Testis (tissue), 2 donors: ENCODE measurements around the gene TROAP.

Experiments
- CTCF ChIP-seq, 3 experiments: fragments of 450-650 bp in 2 of 3; fragments of 200-600 bp in 1 of 3; sonication (generic) in 1 of 3; IDR thresholded peaks; one replicate each; pipeline ENCODE4 v1.5.1; 2016 to 2019; ENCODE audit warnings: antibody characterized with exemption in 3 of 3, mild to moderate bottlenecking in 2 of 3, moderate library complexity in 1 of 3
- POLR2A ChIP-seq: fragments of 450-650 bp; IDR thresholded peaks from one replicate; pipeline ENCODE4 v1.6.1; 2017; ENCODE audit warnings: antibody characterized with exemption, mild to moderate bottlenecking, moderate library complexity

GRCh38 chr12:49298160-49298559 is 24.9 kb upstream of the TROAP start:
- TF ChIP-seq POLR2A (no peak), CTCF (IDR thresholded peaks at IDR 0.05) (no peak)
